GM19328 (cell line): ENCODE data around the gene MALT1.
"Not testable (repeated sequence)": the region's sequence is repeated elsewhere in the genome, so short reads cannot be mapped to it uniquely, and the experiment has no call there.

Source experiments
- ATAC-seq: cut with Tn5 transposase; IDR thresholded peaks from one replicate; pipeline ENCODE4 v1.9.1; 2021; ENCODE audit warnings: mild to moderate bottlenecking, moderate library complexity; ENCODE audit not compliant: unreplicated experiment

The MALT1 gene

DNA sequence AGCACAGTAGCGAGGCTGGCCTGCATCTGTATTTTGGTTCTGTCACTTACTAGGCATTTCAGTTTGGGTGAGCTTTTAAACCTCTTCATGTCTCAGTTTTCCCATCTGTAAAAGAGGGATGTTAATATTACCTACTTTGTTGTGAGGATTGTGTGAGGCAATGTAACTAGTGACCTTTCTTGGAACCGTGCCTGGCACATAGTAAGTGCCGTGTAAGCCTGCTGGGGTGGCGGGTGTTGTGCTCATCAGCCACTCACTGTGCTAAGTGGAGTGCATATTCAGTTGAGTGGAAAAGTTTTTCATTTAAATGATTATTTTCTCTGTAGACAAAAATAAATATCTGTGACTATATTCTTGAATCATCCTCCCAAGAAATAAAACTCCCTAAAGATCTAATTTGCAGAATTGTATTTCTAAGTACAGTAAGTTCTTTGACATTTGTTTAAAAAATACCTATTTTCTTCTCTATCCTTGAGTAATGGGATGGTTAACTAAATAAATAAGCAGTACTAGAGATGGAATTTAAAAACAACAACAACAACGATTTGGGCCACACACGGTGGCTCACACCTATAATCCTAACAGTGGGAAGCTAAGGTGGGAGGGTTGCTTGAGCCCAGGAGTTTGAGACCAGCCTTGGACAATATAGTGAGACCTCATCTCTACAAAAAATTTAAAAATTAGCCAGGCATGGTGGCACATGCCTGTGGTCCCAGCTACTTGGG lies 56.7 kb downstream of the MALT1 start:
- ATAC-seq = no peak

DNA sequence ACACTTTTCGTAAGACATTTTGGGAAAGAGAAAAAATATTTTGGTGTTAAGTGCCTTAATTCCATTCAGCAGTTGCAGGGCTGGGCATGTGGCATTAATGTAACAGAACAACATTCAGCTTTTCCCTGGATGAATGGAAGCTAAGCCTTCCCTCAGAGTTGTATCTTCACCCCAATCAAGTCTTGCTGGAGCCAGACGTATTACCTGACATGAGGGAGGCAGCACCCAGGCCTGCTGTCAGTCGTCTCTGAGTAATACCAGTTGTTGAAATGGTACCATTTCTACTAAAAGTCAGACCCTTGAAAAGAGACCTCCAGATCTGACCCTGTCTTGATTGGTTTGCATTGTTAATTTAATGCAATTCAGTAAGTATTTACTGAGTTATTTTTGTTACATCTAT lies 57.5 kb downstream of the MALT1 start:
- ATAC-seq = no peak

- no peak for ATAC-seq
Observed at GRCh38 chr18:58730618-58731017, 59.4 kb downstream of the MALT1 start.

DNA sequence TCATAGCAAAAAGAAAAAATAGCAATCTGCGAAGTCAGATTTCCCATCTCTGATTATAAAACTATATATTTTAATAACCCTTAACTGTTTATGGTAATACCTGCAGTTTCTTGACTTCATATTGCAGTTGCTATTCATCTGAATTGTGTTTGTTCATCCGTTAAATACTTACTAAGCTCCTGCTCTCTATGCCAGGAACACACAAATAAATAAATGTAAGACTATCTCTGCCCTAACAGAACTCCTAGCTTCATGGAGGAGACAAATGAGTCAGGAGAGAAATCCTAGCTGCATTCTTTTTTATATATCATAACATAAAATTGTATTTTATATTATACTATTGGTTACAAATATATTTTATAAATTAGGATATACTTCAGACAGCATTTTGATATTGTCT lies 61.2 kb downstream of the MALT1 start:
- no peak for ATAC-seq

GRCh38 chr18:58733866-58734265 lies 62.6 kb downstream of the MALT1 start:
- no peak for ATAC-seq

DNA sequence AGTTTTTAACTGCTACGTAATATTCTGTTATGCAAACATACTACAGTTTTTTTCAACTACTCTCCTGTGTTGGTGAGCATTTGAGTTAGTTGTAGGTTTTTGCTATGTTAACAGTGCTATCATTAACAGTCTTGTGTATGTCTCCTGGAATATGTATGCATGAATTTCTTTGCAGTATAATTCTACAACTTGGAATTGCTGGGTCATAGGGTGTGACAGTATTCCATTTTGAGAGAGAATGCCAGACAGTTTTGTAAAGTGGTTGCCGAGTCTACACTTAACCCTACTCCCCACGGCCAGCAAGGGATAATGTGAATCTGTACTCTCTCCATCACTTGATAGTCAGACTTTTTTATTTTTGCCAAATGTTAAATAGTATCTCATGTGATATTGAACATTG lies 67.1 kb downstream of the MALT1 start:
- ATAC-seq = no peak

DNA sequence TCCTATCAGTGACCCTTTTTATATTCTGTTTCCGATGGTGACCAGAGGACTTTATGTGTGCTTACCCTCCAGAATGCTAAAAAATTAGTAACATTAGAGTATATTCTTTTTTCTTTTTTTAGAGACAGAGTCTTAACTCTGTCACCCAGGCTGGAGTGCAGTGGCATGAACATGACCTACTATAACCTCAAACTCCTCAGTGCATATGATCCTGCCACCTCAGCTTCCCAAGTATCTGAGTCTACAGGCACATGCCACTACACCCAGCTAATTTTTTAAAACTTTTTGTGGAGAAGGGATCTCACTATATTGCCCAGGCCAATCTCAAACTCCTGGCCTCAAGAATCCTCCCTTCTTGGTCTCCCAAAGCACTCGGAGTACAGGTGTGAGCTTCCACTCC lies 74.6 kb downstream of the MALT1 start:
- ATAC-seq = no peak

DNA sequence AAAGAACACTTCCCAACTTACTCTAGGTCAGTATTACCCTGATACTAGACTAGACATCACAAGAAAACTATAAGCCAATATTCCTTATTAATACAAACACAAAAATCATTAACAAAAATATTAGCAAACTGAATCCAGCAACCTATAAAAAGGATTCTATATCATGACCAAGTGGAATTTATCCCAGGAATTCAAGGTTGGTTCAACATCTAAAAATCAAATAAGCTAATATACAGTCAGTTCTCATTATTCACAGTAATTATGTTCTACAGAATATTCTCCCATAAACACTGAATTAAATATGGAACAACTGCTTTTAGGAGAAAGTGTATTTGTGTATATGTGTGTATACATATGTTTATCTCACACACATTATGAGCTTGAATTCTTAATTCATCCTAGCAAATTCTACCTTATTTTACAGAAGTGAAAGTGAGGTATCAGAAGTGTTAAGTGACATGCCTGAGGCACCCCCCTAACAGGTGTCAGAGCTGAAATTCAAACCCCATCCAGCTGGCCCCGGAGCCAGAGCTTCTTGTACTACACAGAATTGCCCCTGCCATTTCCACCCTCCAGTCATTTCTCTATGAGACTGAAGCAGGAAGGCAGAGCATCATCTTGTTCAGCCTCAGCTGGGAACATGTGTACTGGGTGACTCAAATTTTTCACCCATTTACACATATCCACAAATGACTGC lies 77.8 kb downstream of the MALT1 start:
- no peak for ATAC-seq

GRCh38 chr18:58753976-58754375 lies 82.7 kb downstream of the MALT1 start:
- ATAC-seq = no peak

DNA sequence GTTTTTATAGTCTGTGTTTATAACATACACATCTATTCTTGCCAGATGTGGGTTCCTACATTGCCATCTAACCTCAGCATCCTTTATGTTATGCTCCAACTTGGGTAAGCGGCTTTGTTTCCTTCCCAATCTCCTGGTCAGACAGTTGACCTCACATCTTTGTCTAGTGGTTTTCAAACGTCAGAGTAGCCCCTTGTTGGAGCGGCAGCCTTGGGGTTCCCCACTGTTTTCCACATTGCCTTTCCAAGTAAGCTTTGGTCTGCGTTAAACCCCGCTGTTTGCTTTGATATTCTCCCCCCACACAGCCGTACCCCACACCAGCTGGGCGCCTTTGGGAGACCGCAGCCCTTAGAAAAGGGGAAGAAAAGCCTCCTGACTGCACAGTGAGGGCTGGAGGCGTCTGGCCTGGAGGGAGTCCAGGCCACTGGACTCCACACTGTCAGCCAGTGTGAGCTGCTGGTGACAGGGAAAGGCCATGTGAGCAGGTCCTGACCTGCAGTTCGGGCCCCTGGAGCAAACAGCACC lies 83.3 kb downstream of the MALT1 start:
- ATAC-seq = no peak

DNA sequence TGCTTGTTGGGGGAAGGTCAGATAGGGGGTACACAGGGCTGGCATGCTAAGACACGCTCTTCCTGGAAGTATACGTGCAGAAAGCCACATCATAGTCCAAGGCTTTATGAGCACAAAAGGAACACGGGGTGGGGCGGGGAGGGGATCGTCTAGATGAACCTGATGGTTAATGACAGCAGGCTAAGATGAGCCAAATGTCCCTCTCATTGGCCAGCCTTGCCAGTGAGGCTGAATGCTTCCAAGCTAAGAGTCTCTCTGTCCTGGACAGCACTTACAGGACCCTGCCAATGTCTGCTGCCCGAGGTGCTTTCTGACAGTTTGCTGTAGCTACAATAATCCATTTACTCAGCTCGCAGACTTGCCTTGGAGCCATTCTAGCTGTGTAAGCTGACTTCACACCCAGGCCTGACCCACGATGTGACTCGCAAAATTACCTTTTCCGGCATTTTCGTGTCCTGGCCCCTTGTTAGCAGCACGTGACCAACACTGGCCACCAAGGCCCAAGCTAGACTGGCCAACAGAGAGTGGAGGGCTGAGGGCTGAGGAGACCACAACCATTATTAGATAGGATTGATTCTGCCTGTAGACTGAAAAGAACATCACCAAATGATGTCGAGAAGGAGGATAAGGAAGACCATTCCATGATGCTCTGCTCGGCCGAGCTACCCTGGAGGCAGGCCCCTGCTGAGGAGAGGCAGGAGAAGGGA lies 84.2 kb downstream of the MALT1 start:
- no peak for ATAC-seq

GRCh38 chr18:58756148-58756547 lies 84.9 kb downstream of the MALT1 start:
- ATAC-seq = no peak

GRCh38 chr18:58756596-58757240 lies 85.5 kb downstream of the MALT1 start:
- ATAC-seq = no peak

- not testable (repeated sequence) for ATAC-seq
Observed at GRCh38 chr18:58757351-58757750, 86.1 kb downstream of the MALT1 start.

GRCh38 chr18:58758046-58758445 lies 86.8 kb downstream of the MALT1 start:
- ATAC-seq = no peak

GRCh38 chr18:58758606-58759005 lies 87.3 kb downstream of the MALT1 start:
- no peak for ATAC-seq

DNA sequence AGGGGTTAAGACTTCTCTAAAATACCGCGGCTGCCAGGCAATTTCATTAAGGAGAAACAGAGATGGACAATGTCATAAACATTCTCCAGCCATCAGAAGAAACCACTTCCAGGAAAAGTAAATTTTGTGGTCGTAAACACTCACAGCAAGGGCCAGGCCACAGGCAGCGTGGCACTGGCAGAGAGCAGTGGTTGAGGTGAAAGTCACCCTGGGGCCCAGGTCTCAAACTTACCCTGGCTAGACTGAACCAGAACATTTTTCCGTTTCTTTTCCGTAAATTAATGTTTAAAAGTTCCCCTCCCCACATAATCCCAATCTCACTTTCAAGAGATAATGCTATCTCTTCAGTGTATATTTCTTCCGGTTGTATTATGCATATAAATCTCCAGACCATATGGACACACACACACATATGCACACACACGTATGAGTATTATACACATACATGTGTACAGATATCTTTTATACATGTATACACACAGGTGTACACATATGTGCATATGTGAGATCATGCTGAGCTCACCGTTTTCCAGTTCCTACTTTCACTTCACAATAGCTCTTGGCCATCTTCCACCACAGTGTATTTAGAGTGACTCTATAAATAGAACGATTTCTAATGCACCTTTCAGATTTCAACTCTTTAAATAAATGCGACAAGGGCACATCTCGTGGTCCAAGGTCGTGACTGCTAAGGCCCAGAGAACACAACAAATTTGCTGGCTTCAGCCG lies 90.1 kb downstream of the MALT1 start:
- ATAC-seq = no peak

DNA sequence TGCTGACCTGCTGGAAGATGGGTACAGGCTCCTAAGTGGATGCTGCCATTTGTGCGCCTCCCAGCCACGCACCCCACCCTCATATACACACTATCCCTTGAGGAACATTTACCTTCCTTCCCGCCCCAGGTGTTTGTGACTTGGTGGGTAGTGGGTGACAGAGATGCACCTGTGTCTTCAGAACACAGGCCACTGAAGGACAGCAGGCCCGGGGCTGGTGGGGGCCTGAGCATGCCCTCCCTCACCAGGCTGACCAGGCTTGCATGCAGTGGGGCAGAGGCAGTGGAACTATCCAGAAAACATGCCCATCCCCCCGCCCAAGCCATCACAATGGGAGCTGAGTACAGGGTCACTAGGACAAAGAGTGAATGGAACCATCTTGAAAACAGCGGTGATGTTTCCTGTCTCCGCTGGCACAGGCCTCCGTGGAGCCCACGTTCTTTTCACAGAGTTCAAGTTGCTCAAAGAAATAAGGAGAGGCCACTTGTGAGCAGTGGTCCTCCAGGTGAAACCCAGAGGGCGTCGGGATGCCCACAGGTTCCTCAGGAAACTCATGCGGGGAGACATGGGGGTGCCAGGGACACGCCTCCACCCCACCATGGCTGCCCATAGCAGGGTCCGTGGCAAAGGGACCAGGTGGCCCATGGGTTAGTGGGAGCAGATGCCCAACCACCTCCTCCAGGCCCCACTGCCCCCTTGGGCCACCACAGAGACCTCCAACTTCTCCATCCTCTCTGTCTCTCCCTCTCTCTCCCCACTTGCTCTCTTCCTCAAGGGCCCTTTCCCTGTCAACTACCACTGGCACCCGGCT lies 90.9 kb downstream of the MALT1 start:
- ATAC-seq = no peak

DNA sequence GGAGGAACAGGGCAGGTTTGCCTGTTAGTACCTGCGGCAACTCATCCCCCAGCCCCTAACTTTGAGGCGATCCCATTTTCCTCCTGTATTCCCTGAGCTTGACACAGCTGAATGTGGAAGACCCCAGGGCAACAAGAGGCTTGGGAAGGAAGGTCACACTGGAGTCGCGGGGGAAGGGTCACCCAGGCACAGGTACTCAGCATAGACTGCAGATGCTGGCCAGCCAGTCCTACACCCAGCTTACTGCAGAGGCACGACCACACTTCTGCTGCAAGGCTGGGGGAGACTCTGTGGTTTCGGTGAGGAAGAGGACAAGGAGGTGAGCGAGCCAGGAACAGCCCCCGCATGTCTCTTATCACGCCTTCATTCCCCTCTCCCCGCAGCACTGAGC lies 91.5 kb downstream of the MALT1 start:
- no peak for ATAC-seq

DNA sequence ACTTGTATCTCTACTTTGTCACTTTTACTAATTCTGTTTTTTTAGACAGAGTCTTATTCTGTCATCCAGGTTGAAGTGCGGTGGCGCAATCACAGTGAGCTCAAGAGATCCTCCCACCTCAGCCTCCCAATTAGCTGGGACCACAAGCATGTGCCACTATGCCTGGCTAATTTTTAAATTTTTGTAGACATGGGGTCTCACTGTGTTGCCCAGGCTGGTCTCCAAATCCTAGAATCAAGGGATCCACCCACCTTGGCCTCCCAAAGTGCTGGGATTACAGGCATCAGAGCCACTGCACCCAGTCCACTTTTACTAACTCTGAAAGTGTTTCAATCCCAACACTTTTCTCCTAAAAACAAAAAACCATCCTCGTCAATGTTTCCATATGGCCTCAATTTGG lies 94.9 kb downstream of the MALT1 start:
- no peak for ATAC-seq
